NCI-H1417 (cell line): Measurements from ENCODE around the gene DRD2.

Source experiments
- DNase-seq, 3 experiments: peaks; one replicate each; lab custom pipeline; 2025; lab: John Stamatoyannopoulos, UW

Gene DRD2

GRCh38 chr11:113484223-113484622, 9.0 kb upstream of the DRD2 start:
- peak in 2 of 3 experiments; percentile 56 to 80 for DNase-seq

DNA sequence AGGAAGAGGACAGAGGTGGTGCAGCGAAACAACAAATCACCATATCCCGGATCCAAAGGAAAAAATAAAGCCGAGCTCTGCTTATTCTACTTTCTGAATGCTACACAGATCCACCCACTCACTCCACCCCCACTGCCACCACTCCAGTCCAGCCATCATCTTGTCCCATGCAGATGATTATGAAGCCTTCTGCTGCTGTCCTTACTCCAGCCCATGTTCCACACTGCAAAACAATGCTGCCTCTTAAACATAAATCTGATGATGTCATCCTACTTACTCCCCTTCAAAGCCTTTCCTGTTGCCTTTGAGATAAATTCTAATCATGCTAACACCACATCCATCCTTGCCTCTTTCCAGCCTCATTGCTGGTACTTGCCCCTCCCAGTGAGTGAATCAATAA, 6.5 kb upstream of the DRD2 start:
- no peak for DNase-seq

- DNase-seq = no peak
Observed at GRCh38 chr11:113481226-113481625, 6.0 kb upstream of the DRD2 start.

- peak; percentile 70 to 86 (median 73) for DNase-seq
Observed at GRCh38 chr11:113477321-113477720, 2.1 kb upstream of the DRD2 start.

- DNase-seq = no peak
Observed at GRCh38 chr11:113476553-113476952, 1.4 kb upstream of the DRD2 start.

DNA sequence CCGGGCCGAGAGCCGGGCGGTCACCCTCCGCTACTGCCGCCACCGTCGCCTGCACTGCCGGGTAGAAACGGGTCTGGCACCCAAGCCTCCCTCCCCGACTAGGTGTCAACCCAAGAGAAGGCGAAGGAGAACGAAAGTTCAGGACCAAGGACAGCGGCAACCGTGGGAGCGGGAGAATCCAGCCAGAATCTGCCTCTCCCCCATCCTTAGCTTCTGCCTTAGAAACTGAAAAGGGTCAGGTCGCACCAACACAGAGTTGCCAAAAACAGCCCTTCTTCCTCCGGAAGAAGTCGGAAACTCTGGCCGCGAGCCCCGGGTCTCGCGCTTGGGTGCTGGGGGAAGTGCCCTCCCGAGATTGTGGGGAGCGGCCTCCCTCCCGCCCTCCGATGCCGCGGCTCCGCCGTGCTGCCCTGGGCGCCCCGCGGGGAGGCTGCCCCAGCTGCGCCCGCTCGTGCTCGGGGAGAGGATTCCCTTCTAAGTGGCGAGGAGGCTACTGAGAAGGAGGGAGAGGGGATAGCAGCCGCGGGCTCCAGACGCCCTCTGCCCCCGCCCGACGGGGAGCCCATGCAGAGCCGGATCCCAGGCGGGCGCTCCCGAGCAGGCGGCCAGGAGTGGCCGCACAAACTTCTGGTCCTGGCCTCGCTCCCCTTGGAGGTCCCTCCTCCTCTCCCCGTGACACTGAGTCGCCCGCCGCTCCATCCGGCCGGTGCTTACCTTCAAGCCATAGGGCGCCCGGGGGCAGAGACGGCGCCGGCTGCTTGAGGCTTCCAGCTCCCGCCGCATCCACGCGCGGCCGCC, 637 bp downstream of the DRD2 start:
- peak in 2 of 3 experiments; percentile 80 for DNase-seq

DNA sequence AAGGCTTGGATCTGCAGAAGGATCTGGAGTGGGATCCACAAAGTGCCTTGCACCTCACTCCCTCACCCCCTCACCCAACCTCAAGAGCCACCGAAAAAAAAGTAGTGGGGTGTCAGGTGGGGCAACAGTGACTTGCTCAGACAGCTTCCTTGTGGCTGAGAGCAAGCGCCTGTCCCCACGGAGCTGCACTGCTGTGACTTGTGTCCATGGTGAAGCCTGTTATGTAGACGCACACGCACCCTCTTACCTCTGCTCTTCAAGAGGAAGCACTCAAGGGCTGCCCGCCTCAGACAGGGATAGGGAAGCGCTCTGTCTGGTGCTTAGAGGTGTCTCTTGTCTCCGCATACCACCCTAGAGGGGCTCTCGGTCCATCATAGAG, 1.2 kb downstream of the DRD2 start:
- DNase-seq = peak; percentile 57 to 80 (median 78)

- peak in 2 of 3 experiments; percentile 12 to 39 for DNase-seq
Observed at GRCh38 chr11:113472471-113472870, 2.7 kb downstream of the DRD2 start.

DNA sequence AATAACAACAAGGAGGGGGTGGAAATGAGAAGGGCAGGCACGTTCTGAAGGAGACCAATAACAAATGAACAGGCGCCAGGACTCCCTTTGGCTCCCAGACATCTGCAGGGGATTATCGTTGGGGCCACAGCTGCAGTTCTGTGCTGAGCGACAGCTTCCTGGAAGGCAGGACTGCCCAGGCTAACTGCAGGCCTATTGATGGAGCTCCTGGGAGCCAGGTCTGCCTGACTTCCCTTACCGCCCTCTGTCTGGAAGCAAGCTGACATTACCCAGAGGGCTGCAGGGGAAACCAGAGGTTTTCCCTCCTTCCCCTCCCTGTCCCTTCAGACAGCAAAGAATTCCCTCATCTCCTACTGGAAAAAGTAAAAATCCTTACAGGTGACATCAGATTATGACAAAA, 5.0 kb downstream of the DRD2 start:
- DNase-seq = peak in 2 of 3 experiments; percentile 36 to 74

GRCh38 chr11:113468726-113469345, 6.4 kb downstream of the DRD2 start:
- DNase-seq = no peak

- DNase-seq = peak in 1 of 3 experiments; percentile 49
Observed at GRCh38 chr11:113467545-113467944, 7.7 kb downstream of the DRD2 start.

DNA sequence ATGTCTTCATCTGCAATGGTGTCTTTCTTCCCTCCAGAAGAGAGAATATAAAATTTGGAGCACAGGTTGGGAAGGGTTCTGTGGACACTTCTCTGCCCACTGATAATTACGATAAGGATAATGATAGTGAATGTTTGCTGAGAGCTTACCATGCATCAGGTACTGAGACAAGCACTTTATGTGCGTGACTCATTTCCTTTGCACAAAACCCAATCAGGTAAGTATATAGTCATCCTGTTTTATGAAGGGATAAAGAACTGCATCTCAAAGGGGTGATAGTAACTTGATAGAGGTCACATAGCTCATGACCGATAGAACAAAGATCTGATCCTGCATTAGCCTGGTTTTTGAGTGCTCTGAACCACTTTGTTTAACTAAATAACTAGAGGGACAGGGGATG, 9.4 kb downstream of the DRD2 start:
- no peak for DNase-seq

DNA sequence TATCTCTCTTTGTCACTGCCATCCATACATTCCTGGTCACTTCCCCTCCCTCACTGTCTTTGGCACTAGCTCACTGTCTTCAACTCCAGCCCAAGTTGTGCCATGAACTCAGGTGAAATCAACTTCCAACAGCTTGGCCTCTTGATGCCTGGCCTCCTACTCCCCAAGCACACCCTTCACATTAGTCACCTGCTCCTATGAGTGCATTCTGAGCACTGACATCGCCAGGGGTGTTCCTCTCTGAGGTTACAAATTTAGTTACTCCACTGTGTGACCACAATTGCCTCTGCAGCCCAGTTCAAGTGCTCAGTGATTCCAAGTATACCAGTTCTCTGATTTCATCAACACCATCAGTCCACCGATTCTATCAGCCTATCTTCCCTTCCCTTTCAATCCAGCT, 10.8 kb downstream of the DRD2 start:
- DNase-seq = peak in 1 of 3 experiments; percentile 87

DNA sequence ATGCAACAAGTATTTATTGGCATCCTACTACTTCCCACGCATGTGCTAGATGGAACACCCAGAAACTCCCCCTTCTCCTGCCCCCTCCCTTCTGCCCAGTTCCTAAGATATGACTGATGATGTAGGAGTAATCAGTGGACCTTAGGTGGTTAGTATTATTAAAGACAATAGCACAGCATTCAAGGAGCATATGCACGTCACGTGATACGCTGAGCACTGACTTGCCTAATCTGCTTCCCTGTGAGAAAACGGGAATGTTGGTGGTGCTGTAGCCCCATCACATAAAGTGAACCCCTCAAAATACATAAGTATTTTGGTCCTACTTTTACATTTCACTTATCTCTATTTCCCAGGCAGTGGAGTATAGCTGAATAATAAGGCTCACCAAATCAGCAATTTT, 12.4 kb downstream of the DRD2 start:
- DNase-seq = no peak

DNA sequence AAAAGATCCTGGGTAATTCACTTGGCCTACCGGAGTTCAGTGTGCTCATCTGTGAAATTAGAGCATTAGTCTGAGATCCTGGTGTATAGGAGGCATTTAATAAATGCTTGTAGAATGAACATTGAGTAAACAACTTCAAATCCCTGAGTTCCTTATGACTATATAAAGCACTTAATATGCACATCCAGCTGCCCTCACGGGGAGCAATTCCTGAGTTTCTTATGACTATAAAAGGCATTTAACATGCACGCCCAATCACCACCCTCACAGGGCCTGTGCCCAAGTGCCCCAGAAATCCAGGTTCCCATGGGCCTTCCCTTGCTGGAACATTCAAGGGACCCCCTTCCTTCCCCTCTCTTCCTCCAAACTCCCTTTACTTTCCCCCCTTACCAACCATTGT, 13.6 kb downstream of the DRD2 start:
- DNase-seq = no peak

DNA sequence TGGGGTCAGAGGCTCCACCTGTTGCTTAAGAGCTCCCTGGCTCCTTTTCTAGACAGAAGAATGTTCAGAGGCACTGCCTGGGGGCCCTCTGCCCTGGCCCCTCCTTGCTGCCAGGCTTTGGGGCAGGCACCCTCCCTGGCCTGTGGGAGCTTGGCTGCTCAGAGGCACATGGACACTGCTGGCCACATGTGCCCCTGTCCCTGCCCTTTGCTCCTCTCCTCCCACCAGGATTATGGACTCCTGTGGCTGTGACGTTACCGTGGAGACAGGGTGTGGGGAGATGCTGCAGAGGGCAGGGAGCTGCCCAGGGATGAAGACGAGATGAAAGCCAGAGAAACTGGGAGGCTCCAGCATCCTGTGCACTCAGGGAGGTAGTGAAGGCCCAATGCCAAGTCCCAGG, 14.7 kb downstream of the DRD2 start:
- peak in 2 of 3 experiments; percentile 22 to 63 for DNase-seq

DNA sequence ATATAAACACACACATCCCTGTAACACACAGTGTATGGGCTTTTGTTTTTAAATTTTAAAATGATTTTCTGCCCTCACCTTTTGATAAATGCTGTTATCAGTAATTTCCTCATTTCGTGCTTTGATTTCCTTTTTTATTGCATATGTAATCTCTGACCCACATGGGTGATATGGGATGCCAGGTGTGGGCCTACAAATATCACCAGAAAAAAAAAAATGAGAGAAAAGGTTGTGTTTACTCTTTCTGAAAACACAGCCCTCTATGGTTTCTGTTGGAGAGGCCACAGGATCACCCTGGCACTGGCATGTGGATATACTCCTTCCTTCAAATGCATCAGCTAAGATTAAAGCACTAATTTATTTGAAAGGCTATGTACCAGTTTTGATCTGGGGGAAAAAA, 17.0 kb downstream of the DRD2 start:
- peak in 1 of 3 experiments; percentile 83 for DNase-seq

GRCh38 chr11:113457784-113458183, 17.4 kb downstream of the DRD2 start:
- peak in 2 of 3 experiments; percentile 81 to 95 for DNase-seq

GRCh38 chr11:113454455-113454854, 20.7 kb downstream of the DRD2 start:
- DNase-seq = no peak

- DNase-seq = peak in 1 of 3 experiments; percentile 61
Observed at GRCh38 chr11:113449743-113450142, 25.5 kb downstream of the DRD2 start.

GRCh38 chr11:113448316-113448677, 26.9 kb downstream of the DRD2 start:
- peak in 1 of 3 experiments; percentile 28 for DNase-seq

DNA sequence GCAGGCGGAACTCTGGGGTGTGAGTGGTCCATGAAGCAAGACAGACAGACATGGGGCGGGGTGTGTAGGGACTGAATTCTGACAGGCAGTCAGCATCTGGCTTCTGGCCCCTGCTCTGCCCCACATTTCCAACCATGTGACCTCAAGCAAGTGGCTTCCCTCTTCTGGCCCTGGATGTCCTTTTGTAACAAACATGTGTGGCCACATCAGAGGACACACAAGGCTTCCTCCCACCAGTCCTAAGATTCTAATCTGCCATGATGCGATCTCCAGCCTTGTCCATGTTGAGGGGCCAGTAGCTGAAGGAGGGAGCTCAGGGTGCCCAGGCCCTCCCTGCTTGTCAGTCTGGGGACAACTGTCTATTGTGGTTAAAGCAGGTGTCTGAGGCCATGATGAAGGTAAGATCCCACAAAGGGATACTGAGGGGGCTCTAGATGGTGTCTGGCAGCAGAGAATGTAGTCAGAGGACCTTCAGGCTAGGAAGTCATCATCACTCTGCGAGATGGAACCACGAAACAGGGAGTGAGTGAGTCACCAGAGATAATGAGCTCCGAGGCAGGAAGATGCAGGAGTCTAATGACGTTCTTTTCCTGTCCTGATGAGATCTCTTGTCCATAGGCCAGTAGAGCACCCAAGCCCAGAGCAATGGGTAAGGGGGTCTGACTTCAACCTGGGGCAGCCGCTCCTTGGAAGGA, 27.4 kb downstream of the DRD2 start:
- no peak for DNase-seq

DNA sequence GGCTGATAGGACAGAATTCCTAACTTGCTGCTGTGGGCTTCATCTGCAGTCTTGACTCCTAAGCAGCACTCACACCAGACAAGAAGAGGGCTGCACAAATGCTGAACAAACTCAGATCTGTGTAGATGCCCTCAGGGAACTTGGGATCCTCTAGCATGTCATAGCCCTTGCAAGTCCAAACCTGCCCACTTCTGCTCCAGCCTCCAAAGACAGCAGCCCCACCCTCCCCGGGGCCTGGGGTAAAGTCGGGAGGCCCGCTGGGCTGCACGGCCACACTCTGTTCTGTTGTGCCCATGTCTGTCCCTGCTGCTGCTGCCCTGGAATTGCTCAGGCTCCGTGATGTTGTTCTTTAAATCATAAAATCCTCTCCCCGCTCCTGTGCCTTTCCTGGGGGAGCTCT, 28.3 kb downstream of the DRD2 start:
- DNase-seq = peak; percentile 8 to 91 (median 76)
